ENCODE data around the gene PTPRG.

- TF ChIP-seq POLR2AphosphoS5 (IDR thresholded peaks at IDR 0.05; ENCODE audit: low read depth, low read length) = no peak
- no peak for TF ChIP-seq TAF1 (IDR thresholded peaks at IDR 0.05; ENCODE audit: borderline replicate concordance, insufficient read depth, low read length)
- TF ChIP-seq SIN3A (IDR thresholded peaks at IDR 0.05; ENCODE audit: borderline replicate concordance, insufficient read depth, low read length) = no peak
- TF ChIP-seq, protein P1, sequence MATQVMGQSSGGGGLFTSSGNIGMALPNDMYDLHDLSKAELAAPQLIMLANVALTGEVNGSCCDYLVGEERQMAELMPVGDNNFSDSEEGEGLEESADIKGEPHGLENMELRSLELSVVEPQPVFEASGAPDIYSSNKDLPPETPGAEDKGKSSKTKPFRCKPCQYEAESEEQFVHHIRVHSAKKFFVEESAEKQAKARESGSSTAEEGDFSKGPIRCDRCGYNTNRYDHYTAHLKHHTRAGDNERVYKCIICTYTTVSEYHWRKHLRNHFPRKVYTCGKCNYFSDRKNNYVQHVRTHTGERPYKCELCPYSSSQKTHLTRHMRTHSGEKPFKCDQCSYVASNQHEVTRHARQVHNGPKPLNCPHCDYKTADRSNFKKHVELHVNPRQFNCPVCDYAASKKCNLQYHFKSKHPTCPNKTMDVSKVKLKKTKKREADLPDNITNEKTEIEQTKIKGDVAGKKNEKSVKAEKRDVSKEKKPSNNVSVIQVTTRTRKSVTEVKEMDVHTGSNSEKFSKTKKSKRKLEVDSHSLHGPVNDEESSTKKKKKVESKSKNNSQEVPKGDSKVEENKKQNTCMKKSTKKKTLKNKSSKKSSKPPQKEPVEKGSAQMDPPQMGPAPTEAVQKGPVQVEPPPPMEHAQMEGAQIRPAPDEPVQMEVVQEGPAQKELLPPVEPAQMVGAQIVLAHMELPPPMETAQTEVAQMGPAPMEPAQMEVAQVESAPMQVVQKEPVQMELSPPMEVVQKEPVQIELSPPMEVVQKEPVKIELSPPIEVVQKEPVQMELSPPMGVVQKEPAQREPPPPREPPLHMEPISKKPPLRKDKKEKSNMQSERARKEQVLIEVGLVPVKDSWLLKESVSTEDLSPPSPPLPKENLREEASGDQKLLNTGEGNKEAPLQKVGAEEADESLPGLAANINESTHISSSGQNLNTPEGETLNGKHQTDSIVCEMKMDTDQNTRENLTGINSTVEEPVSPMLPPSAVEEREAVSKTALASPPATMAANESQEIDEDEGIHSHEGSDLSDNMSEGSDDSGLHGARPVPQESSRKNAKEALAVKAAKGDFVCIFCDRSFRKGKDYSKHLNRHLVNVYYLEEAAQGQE (IDR thresholded peaks at IDR 0.05; ENCODE audit: insufficient read depth in 1 of 2, low read depth in 2 of 2, low read length in 2 of 2) = no peak
These were observed 141.1 kb downstream of the PTPRG start for GRCh38 chr3:61702453-61702852.

Measured in PFSK-1 (cell line).